ENCODE data around the gene GPC2.
"Not testable (repeated sequence)": the region's sequence is repeated elsewhere in the genome, so short reads cannot be mapped to it uniquely, and the experiment has no call there.

DNA sequence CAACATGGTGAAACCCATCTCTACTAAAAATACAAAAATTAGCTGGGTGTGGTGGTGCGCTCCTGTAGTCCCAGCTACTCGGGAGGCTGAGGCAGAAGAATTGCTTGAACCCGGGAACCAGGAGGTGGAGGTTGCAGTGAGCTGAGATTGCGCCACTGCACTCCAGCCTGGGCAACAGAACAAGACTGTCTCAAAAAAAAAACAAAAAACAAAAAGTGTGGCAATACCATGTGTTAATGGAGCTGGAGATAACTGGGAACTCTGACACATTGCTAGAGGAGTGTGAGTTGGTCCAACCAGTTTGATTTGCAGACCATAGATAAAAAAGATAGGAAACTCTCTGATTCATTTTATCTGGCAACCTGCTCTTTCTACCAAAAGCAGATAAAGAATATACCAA, 30.8 kb downstream of the GPC2 start:
- TF ChIP-seq CTCF (optimal IDR thresholded peaks at IDR 0.05 in 1 of 3, IDR thresholded peaks at IDR 0.05 in 1 of 3, conservative IDR thresholded peaks at IDR 0.05 in 1 of 3; ENCODE audit: extremely low read depth in 1 of 3, insufficient read depth in 2 of 3, low read length in 3 of 3); EZH2 (IDR thresholded peaks at IDR 0.05; ENCODE audit: low read length): not testable (repeated sequence)
